HEK293 (cell line): ENCODE measurements around the gene TSR3.
A peak's percentile ranks its signal among the peaks of the same experiment; 100 is the strongest.

Experiments
- CTCF ChIA-PET: fragments of 350-600 bp; formaldehyde crosslinking; extraction: SDS; loops from one replicate; lab custom pipeline; 2021; ENCODE audit warnings: antibody characterized with exemption; lab: Yijun Ruan, JAX
- POLR2A ChIA-PET: fragments of 300-600 bp; formaldehyde crosslinking; extraction: SDS; loops from one replicate; lab custom pipeline; 2020; ENCODE audit warnings: antibody characterized with exemption, inconsistent platforms; lab: Yijun Ruan, JAX
- H3K27ac ChIP-seq: fragments of 200-500 bp; sonication (Bioruptor generic); 2 replicates; pipeline ENCODE4 v1.5.1; 2014; ENCODE audit warnings: low read depth, low read length, control low read depth, inconsistent platforms; ENCODE audit errors: extremely low read depth
- H3K36me3 ChIP-seq, 2 experiments: fragments of 200-500 bp in 1 of 2; sonication (Bioruptor generic) in 1 of 2; 1 replicate in 1 of 2; 2 replicates in 1 of 2; pipeline ENCODE4 v1.5.1; 2014 to 2017; ENCODE audit warnings: inconsistent platforms in 2 of 2, low read length in 2 of 2; ENCODE audit not compliant: control insufficient read depth in 2 of 2, insufficient read depth in 1 of 2
- H3K4me1 ChIP-seq: fragments of 200-500 bp; sonication (Bioruptor generic); 2 replicates; pipeline ENCODE4 v1.5.1; 2014; ENCODE audit warnings: mild to moderate bottlenecking, low read length, inconsistent platforms; ENCODE audit not compliant: control insufficient read depth, insufficient read depth
- H3K4me3 ChIP-seq: 2 replicates; pipeline ENCODE4 v1.5.1; 2011; ENCODE audit warnings: low read depth, mild to moderate bottlenecking, control low read depth, low read length, moderate library complexity
- H3K9me3 ChIP-seq: fragments of 200-500 bp; sonication (Bioruptor generic); 2 replicates; pipeline ENCODE4 v1.5.1; 2014; ENCODE audit warnings: low read depth, low read length, inconsistent platforms; ENCODE audit not compliant: control insufficient read depth, insufficient read depth
- BCL11A ChIP-seq: fragments of 450-650 bp; formaldehyde crosslinking; IDR thresholded peaks from 2 replicates; pipeline ENCODE4 v1.5.1; 2016; ENCODE audit warnings: low read depth, missing biosample characterization, missing genetic modification characterization
- GLI2 ChIP-seq: fragments of 450-650 bp; formaldehyde crosslinking; IDR thresholded peaks from 2 replicates; pipeline ENCODE4; 2017; ENCODE audit warnings: missing biosample characterization, missing genetic modification characterization, low read depth, borderline replicate concordance
- GLI4 ChIP-seq: fragments of 450-650 bp; formaldehyde crosslinking; IDR thresholded peaks from 2 replicates; pipeline ENCODE4 v1.5.1; 2016; ENCODE audit warnings: missing biosample characterization, missing genetic modification characterization
- KLF9 ChIP-seq: fragments of 450-650 bp; formaldehyde crosslinking; IDR thresholded peaks from 2 replicates; pipeline ENCODE4 v1.5.1; 2016; ENCODE audit warnings: missing biosample characterization, missing genetic modification characterization, low read depth
- SCRT2 ChIP-seq: fragments of 450-650 bp; formaldehyde crosslinking; IDR thresholded peaks from 2 replicates; pipeline ENCODE4 v1.5.1; 2016; ENCODE audit warnings: missing biosample characterization, missing genetic modification characterization
- SP2 ChIP-seq: fragments of 450-650 bp; formaldehyde crosslinking; IDR thresholded peaks from 2 replicates; pipeline ENCODE4 v1.5.1; 2016; ENCODE audit warnings: missing biosample characterization, missing genetic modification characterization
- ZEB2 ChIP-seq: fragments of 450-650 bp; formaldehyde crosslinking; IDR thresholded peaks from 2 replicates; pipeline ENCODE4 v1.5.1; 2016; ENCODE audit warnings: missing biosample characterization, missing genetic modification characterization
- ZNF132 ChIP-seq: fragments of 450-650 bp; formaldehyde crosslinking; IDR thresholded peaks from 2 replicates; pipeline ENCODE4 v1.5.1; 2017; ENCODE audit warnings: missing biosample characterization, missing genetic modification characterization, borderline replicate concordance
- ZNF2 ChIP-seq: fragments of 450-650 bp; formaldehyde crosslinking; IDR thresholded peaks from 2 replicates; pipeline ENCODE4 v1.5.1; 2016; ENCODE audit warnings: missing biosample characterization, missing genetic modification characterization
- ZNF211 ChIP-seq: fragments of 450-650 bp; formaldehyde crosslinking; IDR thresholded peaks from 2 replicates; pipeline ENCODE4 v1.5.1; 2016; ENCODE audit warnings: low read depth, missing biosample characterization, missing genetic modification characterization
- ZNF23 ChIP-seq: fragments of 450-650 bp; formaldehyde crosslinking; IDR thresholded peaks from 2 replicates; pipeline ENCODE4 v1.5.1; 2016; ENCODE audit warnings: missing biosample characterization, missing genetic modification characterization, borderline replicate concordance
- ZNF239 ChIP-seq: fragments of 450-650 bp; formaldehyde crosslinking; IDR thresholded peaks from 2 replicates; pipeline ENCODE4 v1.5.1; 2016; ENCODE audit warnings: missing biosample characterization, missing genetic modification characterization
- ZNF654 ChIP-seq: fragments of 450-650 bp; formaldehyde crosslinking; IDR thresholded peaks from 2 replicates; pipeline ENCODE4 v1.5.1; 2016; ENCODE audit warnings: low read depth, missing biosample characterization, missing genetic modification characterization
- ZNF837 ChIP-seq: fragments of 450-650 bp; formaldehyde crosslinking; IDR thresholded peaks from 2 replicates; pipeline ENCODE4 v1.5.1; 2016; ENCODE audit warnings: missing biosample characterization, missing genetic modification characterization
- ZNF843 ChIP-seq: fragments of 450-650 bp; formaldehyde crosslinking; IDR thresholded peaks from 2 replicates; pipeline ENCODE4 v1.5.1; 2016; ENCODE audit warnings: missing biosample characterization, missing genetic modification characterization
- ZSCAN30 ChIP-seq: fragments of 450-650 bp; IDR thresholded peaks from 2 replicates; pipeline ENCODE4 v1.5.1; 2018; ENCODE audit warnings: missing biosample characterization, mild to moderate bottlenecking, missing genetic modification characterization, moderate library complexity
- TF ChIP-seq, protein P1 (sequence below): fragments of 450-650 bp; formaldehyde crosslinking; IDR thresholded peaks from 2 replicates; pipeline ENCODE4 v1.5.1; 2017; ENCODE audit warnings: missing biosample characterization, missing genetic modification characterization
- TF ChIP-seq, protein P2 (sequence below): fragments of 450-650 bp; formaldehyde crosslinking; IDR thresholded peaks from 2 replicates; pipeline ENCODE4 v1.5.1; 2016; ENCODE audit warnings: missing biosample characterization, missing genetic modification characterization
- TF ChIP-seq, protein P3 (sequence below): fragments of 450-650 bp; formaldehyde crosslinking; IDR thresholded peaks from 2 replicates; pipeline ENCODE4 v1.5.1; 2016; ENCODE audit warnings: missing biosample characterization, missing genetic modification characterization
- TF ChIP-seq, protein P4 (sequence below): fragments of 450-650 bp; formaldehyde crosslinking; IDR thresholded peaks from 2 replicates; pipeline ENCODE4 v1.5.1; 2016; ENCODE audit warnings: missing biosample characterization, missing genetic modification characterization
- TF ChIP-seq, protein P5 (sequence below): fragments of 450-650 bp; formaldehyde crosslinking; IDR thresholded peaks from 2 replicates; pipeline ENCODE4 v1.5.1; 2016; ENCODE audit warnings: missing biosample characterization, missing genetic modification characterization
- TF ChIP-seq, protein P6 (sequence below): fragments of 450-650 bp; formaldehyde crosslinking; IDR thresholded peaks from 2 replicates; pipeline ENCODE4 v1.5.1; 2017; ENCODE audit warnings: missing biosample characterization, missing genetic modification characterization

The TSR3 gene

DNA sequence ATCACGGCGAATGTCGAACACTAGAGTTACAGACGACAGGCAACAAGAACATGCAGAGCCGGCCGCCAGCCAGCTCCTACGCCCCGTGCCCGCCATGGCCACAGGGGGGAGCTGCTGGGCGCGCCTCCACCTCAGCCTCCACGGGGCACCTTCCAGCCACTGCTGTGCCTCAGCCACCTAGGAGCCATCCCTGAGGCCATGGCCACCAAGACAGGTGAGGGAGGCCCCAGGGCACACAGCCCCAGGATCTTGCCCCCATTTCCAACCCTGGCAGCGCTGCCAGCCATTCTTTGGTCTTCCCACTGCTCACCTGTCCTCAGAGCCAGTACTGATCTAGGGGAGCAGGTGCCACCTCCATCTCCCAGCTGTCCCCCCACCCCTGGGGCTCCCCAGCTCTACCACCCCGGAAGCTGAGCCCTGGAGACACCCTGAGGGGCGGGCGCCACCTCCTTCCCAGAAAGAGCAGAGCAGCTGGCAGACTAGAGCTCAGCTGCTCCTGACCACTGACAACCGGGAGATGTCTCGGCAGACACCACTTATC lies 11.9 kb upstream of the TSR3 start:
- no peak overlapping the region for H3K4me3 ChIP-seq
- no peaks in the 10 kb centered on the region for H3K9me3 ChIP-seq
- peaks cover 8 to 83% of the 10 kb centered on the region in 2 experiments; a peak in 2 of 3 replicates for H3K36me3 ChIP-seq
- ChIA-PET POLR2A (interaction anchor here (1.0 to 2.5 kb wide), 2 partner anchors 16 to 57 kb away, joined by 3 to 14 read pairs; partner anchors contain the start of gene UQCC4), CTCF (interaction anchor here (0.5 to 4.0 kb wide), 23 partner anchors 9 to 344 kb away, joined by 3 to 30 read pairs (median 4); partner anchors contain the start of gene UNKL)
- no peaks in the 10 kb centered on the region for H3K4me1 ChIP-seq
- no peak overlapping the region for H3K27ac ChIP-seq
- TF ChIP-seq, protein P1, sequence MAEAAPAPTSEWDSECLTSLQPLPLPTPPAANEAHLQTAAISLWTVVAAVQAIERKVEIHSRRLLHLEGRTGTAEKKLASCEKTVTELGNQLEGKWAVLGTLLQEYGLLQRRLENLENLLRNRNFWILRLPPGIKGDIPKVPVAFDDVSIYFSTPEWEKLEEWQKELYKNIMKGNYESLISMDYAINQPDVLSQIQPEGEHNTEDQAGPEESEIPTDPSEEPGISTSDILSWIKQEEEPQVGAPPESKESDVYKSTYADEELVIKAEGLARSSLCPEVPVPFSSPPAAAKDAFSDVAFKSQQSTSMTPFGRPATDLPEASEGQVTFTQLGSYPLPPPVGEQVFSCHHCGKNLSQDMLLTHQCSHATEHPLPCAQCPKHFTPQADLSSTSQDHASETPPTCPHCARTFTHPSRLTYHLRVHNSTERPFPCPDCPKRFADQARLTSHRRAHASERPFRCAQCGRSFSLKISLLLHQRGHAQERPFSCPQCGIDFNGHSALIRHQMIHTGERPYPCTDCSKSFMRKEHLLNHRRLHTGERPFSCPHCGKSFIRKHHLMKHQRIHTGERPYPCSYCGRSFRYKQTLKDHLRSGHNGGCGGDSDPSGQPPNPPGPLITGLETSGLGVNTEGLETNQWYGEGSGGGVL: no peak
- TF ChIP-seq ZNF843 (tag by site-specific recombination): no peak
- no peak for TF ChIP-seq ZNF132 (tag by site-specific recombination)
- TF ChIP-seq, protein P2, sequence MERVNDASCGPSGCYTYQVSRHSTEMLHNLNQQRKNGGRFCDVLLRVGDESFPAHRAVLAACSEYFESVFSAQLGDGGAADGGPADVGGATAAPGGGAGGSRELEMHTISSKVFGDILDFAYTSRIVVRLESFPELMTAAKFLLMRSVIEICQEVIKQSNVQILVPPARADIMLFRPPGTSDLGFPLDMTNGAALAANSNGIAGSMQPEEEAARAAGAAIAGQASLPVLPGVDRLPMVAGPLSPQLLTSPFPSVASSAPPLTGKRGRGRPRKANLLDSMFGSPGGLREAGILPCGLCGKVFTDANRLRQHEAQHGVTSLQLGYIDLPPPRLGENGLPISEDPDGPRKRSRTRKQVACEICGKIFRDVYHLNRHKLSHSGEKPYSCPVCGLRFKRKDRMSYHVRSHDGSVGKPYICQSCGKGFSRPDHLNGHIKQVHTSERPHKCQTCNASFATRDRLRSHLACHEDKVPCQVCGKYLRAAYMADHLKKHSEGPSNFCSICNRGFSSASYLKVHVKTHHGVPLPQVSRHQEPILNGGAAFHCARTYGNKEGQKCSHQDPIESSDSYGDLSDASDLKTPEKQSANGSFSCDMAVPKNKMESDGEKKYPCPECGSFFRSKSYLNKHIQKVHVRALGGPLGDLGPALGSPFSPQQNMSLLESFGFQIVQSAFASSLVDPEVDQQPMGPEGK (tag by site-specific recombination): peak; percentile 33; the same call in 1 of the 2 replicates
- no peak for TF ChIP-seq ZNF23 (tag by site-specific recombination)
- TF ChIP-seq ZNF211 (tag by site-specific recombination): no peak
- TF ChIP-seq, protein P3, sequence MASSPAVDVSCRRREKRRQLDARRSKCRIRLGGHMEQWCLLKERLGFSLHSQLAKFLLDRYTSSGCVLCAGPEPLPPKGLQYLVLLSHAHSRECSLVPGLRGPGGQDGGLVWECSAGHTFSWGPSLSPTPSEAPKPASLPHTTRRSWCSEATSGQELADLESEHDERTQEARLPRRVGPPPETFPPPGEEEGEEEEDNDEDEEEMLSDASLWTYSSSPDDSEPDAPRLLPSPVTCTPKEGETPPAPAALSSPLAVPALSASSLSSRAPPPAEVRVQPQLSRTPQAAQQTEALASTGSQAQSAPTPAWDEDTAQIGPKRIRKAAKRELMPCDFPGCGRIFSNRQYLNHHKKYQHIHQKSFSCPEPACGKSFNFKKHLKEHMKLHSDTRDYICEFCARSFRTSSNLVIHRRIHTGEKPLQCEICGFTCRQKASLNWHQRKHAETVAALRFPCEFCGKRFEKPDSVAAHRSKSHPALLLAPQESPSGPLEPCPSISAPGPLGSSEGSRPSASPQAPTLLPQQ: no peak
- no peak for TF ChIP-seq GLI2 (tag by site-specific recombination)
- peak; percentile 36 for TF ChIP-seq ZNF654 (tag by site-specific recombination)
- no peak for TF ChIP-seq ZNF239 (tag by site-specific recombination)
- TF ChIP-seq ZNF837 (tag by site-specific recombination): no peak
- no peak for TF ChIP-seq SCRT2 (tag by site-specific recombination)
- TF ChIP-seq ZNF2 (tag by site-specific recombination): peak; percentile 58; the same call in 1 of the 2 replicates
- peak; percentile 55; the same call in 1 of the 2 replicates for TF ChIP-seq ZEB2 (tag by site-specific recombination)
- TF ChIP-seq, protein P4, sequence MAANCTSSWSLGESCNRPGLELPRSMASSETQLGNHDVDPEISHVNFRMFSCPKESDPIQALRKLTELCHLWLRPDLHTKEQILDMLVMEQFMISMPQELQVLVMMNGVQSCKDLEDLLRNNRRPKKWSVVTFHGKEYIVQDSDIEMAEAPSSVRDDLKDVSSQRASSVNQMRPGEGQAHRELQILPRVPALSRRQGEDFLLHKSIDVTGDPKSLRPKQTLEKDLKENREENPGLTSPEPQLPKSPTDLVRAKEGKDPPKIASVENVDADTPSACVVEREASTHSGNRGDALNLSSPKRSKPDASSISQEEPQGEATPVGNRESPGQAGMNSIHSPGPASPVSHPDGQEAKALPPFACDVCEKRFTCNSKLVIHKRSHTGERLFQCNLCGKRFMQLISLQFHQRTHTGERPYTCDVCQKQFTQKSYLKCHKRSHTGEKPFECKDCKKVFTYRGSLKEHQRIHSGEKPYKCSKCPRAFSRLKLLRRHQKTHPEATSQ (tag by site-specific recombination): no peak
- TF ChIP-seq BCL11A (tag by site-specific recombination): no peak
- TF ChIP-seq, protein P5, sequence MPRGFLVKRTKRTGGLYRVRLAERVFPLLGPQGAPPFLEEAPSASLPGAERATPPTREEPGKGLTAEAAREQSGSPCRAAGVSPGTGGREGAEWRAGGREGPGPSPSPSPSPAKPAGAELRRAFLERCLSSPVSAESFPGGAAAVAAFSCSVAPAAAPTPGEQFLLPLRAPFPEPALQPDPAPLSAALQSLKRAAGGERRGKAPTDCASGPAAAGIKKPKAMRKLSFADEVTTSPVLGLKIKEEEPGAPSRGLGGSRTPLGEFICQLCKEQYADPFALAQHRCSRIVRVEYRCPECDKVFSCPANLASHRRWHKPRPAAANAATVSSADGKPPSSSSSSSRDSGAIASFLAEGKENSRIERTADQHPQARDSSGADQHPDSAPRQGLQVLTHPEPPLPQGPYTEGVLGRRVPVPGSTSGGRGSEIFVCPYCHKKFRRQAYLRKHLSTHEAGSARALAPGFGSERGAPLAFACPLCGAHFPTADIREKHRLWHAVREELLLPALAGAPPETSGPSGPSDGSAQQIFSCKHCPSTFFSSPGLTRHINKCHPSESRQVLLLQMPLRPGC: no peak
- TF ChIP-seq, protein P6, sequence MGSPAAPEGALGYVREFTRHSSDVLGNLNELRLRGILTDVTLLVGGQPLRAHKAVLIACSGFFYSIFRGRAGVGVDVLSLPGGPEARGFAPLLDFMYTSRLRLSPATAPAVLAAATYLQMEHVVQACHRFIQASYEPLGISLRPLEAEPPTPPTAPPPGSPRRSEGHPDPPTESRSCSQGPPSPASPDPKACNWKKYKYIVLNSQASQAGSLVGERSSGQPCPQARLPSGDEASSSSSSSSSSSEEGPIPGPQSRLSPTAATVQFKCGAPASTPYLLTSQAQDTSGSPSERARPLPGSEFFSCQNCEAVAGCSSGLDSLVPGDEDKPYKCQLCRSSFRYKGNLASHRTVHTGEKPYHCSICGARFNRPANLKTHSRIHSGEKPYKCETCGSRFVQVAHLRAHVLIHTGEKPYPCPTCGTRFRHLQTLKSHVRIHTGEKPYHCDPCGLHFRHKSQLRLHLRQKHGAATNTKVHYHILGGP: no peak
- no peak for TF ChIP-seq KLF9 (tag by site-specific recombination)
- TF ChIP-seq ZSCAN30 (tag by site-specific recombination): 0 out of 2 replicates have a peak, but pooled peaks have one; percentile 33
- TF ChIP-seq SP2 (tag by site-specific recombination): no peak
- no peak for TF ChIP-seq GLI4 (tag by site-specific recombination)
